GM18508 (cell line): ENCODE measurements around the gene RHBDL3.

Experiments used
- ATAC-seq: cut with Tn5 transposase; IDR thresholded peaks from one replicate; pipeline ENCODE4 v1.9.1; 2021; ENCODE audit warnings: moderate number of reproducible peaks; ENCODE audit not compliant: insufficient read depth, unreplicated experiment

RHBDL3 gene

GRCh38 chr17:32266389-32267301, 1.0 kb downstream of the RHBDL3 start:
- no peak for ATAC-seq

- no peak for ATAC-seq
Measured at GRCh38 chr17:32267690-32268205, 2.1 kb downstream of the RHBDL3 start.

- no peak for ATAC-seq
Measured at GRCh38 chr17:32268734-32269288, 3.2 kb downstream of the RHBDL3 start.

GRCh38 chr17:32269377-32269776, 3.7 kb downstream of the RHBDL3 start:
- no peak for ATAC-seq

GRCh38 chr17:32271844-32272243, 6.2 kb downstream of the RHBDL3 start:
- no peak for ATAC-seq

GRCh38 chr17:32274101-32274500, 8.5 kb downstream of the RHBDL3 start:
- ATAC-seq, result no peak

- no peak for ATAC-seq
Measured at GRCh38 chr17:32274643-32275042, 9.0 kb downstream of the RHBDL3 start.

GRCh38 chr17:32275060-32276042, 9.7 kb downstream of the RHBDL3 start:
- no peak for ATAC-seq

- ATAC-seq, result no peak
Measured at GRCh38 chr17:32276171-32276601, 10.6 kb downstream of the RHBDL3 start.

GRCh38 chr17:32277284-32277683, 11.7 kb downstream of the RHBDL3 start:
- ATAC-seq, result no peak

- ATAC-seq, result no peak
Measured at GRCh38 chr17:32278815-32279214, 13.2 kb downstream of the RHBDL3 start.

- ATAC-seq, result no peak
Measured at GRCh38 chr17:32279891-32280716, 14.5 kb downstream of the RHBDL3 start.

- no peak for ATAC-seq
Measured at GRCh38 chr17:32281011-32281451, 15.4 kb downstream of the RHBDL3 start.

GRCh38 chr17:32283745-32284201, 18.1 kb downstream of the RHBDL3 start:
- no peak for ATAC-seq

GRCh38 chr17:32285306-32285705, 19.7 kb downstream of the RHBDL3 start:
- no peak for ATAC-seq

GRCh38 chr17:32285746-32286517, 20.3 kb downstream of the RHBDL3 start:
- no peak for ATAC-seq

- ATAC-seq, result no peak
Measured at GRCh38 chr17:32286518-32286900, 20.9 kb downstream of the RHBDL3 start.

- no peak for ATAC-seq
Measured at GRCh38 chr17:32287804-32288511, 22.3 kb downstream of the RHBDL3 start.
